Tibial artery (tissue), 4 donors: ENCODE results near the gene ARF4.

Experiments
- DNase-seq, 2 donors: peaks; one replicate each; pipeline ENCODE4 v3.0.0-alpha.2; 2019
- H3K27ac ChIP-seq, 2 donors: fragments of 200-600 bp; sonication (generic) in 1 of 2; 1 replicate in 1 of 2; 2 replicates in 1 of 2; pipeline ENCODE4 v1.5.1; 2018 to 2019; ENCODE audit warnings: mild to moderate bottlenecking in 1 of 2
- H3K27me3 ChIP-seq, 2 donors: fragments of 200-600 bp; sonication (generic) in 1 of 2; one replicate each; pipeline versions ENCODE4 v1.5.1 to v1.6.0; 2016 to 2019
- H3K36me3 ChIP-seq, 3 donors: fragments of 200-600 bp; sonication (generic) in 2 of 3; one replicate each; pipeline ENCODE4 v1.5.1; 2016 to 2019; ENCODE audit warnings: mild to moderate bottlenecking in 2 of 3
- H3K4me1 ChIP-seq, 4 donors: fragments of 200-600 bp; sonication (generic) in 2 of 4; 1 replicate in 3 of 4; 2 replicates in 1 of 4; pipeline ENCODE4 v1.5.1; 2016 to 2019
- H3K4me3 ChIP-seq, 2 donors: fragments of 200-600 bp; sonication (generic) in 1 of 2; 1 replicate in 1 of 2; 2 replicates in 1 of 2; pipeline ENCODE4 v1.5.1; 2018 to 2019; ENCODE audit warnings: mild to moderate bottlenecking in 2 of 2
- H3K9me3 ChIP-seq, 3 donors: fragments of 200-600 bp; sonication (generic) in 1 of 3; one replicate each; pipeline ENCODE4 v1.5.1; 2016 to 2019
- CTCF ChIP-seq, 2 experiments: fragments of 200-600 bp in 1 of 2; fragments of 450-650 bp in 1 of 2; IDR thresholded peaks; one replicate each; pipeline ENCODE4 v1.5.1; 2017 to 2019; ENCODE audit warnings: antibody characterized with exemption in 2 of 2, mild to moderate bottlenecking in 1 of 2, moderate library complexity in 1 of 2
- intact Hi-C: fragments of 100-400 bp; cut with DNase I; formaldehyde crosslinking; loops from one replicate; pipeline ENCODE4 v1.15.0; 2023; ENCODE audit warnings: low total_unique reads

The ARF4 gene

GRCh38 chr3:57604971-57605370, 7.8 kb upstream of the ARF4 start:
- TF ChIP-seq CTCF (IDR thresholded peaks at IDR 0.05): no peak
- H3K27ac ChIP-seq: no peak overlapping the region
- peaks cover 10 to 25% (median 14%) of the 10 kb centered on the region in 3 donors for H3K36me3 ChIP-seq
- no peak for DNase-seq
- H3K9me3 ChIP-seq: no peaks in the 10 kb centered on the region
- intact Hi-C loops: no loop called here
- H3K4me1 ChIP-seq: no peaks in the 10 kb centered on the region
- no peaks in the 10 kb centered on the region for H3K27me3 ChIP-seq
- no peak overlapping the region for H3K4me3 ChIP-seq

- TF ChIP-seq CTCF (IDR thresholded peaks at IDR 0.05): no peak
- Histone ChIP-seq H3K27ac (no peak overlapping the region), H3K4me3 (no peak overlapping the region), H3K36me3 (peaks cover 0 to 4% (median 3%) of the 10 kb centered on the region in 3 donors), H3K4me1 (peaks cover 0 to 19% (median 14%) of the 10 kb centered on the region in 4 donors), H3K9me3 (no peaks in the 10 kb centered on the region), H3K27me3 (no peaks in the 10 kb centered on the region)
- intact Hi-C loops: no loop called here
- DNase-seq: no peak
Measured at GRCh38 chr3:57600195-57600594, 3.1 kb upstream of the ARF4 start.

- intact Hi-C loops: loop anchor here (5.0 kb wide), 2 partner anchors 42 to 158 kb away; partner anchors contain the start of genes PDE12 and SLMAP
- H3K36me3 ChIP-seq: no peaks in the 10 kb centered on the region
- peaks cover 0 to 32% (median 23%) of the 10 kb centered on the region in 4 donors for H3K4me1 ChIP-seq
- no peak for TF ChIP-seq CTCF (IDR thresholded peaks at IDR 0.05)
- no peaks in the 10 kb centered on the region for H3K9me3 ChIP-seq
- no peak for DNase-seq
- peak overlapping the region; percentile 85 to 86 for H3K27ac ChIP-seq
- H3K4me3 ChIP-seq: peak overlapping the region; percentile 62 to 85
- H3K27me3 ChIP-seq: no peaks in the 10 kb centered on the region
Measured at GRCh38 chr3:57598765-57599360, 1.7 kb upstream of the ARF4 start.

GRCh38 chr3:57596495-57597126, 533 bp downstream of the ARF4 start:
- Histone ChIP-seq H3K4me1 (peaks cover 0 to 55% (median 38%) of the 10 kb centered on the region in 4 donors), H3K27me3 (no peaks in the 10 kb centered on the region), H3K27ac (peak overlapping the region; percentile 93 to 96), H3K9me3 (no peaks in the 10 kb centered on the region), H3K36me3 (no peaks in the 10 kb centered on the region), H3K4me3 (peak overlapping the region; percentile 62 to 85)
- no peak for TF ChIP-seq CTCF (IDR thresholded peaks at IDR 0.05)
- peak; percentile 84 to 90 for DNase-seq
- intact Hi-C loops: loop anchor here (1.0 to 5.0 kb wide), 3 partner anchors 39 to 161 kb away; partner anchors contain the start of genes PDE12 and SLMAP

- intact Hi-C loops: no loop called here
- Histone ChIP-seq H3K27ac (peak overlapping the region in 1 of 2 donors; percentile 96), H3K36me3 (no peaks in the 10 kb centered on the region), H3K9me3 (no peaks in the 10 kb centered on the region), H3K27me3 (no peaks in the 10 kb centered on the region), H3K4me1 (peaks cover 0 to 61% (median 38%) of the 10 kb centered on the region in 4 donors), H3K4me3 (peak overlapping the region; percentile 62 to 85)
- DNase-seq: no peak
- TF ChIP-seq CTCF (IDR thresholded peaks at IDR 0.05): no peak
Measured at GRCh38 chr3:57594576-57594975, 2.6 kb downstream of the ARF4 start.
